ENCODE measurements around the gene NIBAN1.
"Not testable (repeated sequence)": the region's sequence is repeated elsewhere in the genome, so short reads cannot be mapped to it uniquely, and the experiment has no call there.

Gene NIBAN1, protein sequence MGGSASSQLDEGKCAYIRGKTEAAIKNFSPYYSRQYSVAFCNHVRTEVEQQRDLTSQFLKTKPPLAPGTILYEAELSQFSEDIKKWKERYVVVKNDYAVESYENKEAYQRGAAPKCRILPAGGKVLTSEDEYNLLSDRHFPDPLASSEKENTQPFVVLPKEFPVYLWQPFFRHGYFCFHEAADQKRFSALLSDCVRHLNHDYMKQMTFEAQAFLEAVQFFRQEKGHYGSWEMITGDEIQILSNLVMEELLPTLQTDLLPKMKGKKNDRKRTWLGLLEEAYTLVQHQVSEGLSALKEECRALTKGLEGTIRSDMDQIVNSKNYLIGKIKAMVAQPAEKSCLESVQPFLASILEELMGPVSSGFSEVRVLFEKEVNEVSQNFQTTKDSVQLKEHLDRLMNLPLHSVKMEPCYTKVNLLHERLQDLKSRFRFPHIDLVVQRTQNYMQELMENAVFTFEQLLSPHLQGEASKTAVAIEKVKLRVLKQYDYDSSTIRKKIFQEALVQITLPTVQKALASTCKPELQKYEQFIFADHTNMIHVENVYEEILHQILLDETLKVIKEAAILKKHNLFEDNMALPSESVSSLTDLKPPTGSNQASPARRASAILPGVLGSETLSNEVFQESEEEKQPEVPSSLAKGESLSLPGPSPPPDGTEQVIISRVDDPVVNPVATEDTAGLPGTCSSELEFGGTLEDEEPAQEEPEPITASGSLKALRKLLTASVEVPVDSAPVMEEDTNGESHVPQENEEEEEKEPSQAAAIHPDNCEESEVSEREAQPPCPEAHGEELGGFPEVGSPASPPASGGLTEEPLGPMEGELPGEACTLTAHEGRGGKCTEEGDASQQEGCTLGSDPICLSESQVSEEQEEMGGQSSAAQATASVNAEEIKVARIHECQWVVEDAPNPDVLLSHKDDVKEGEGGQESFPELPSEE

DNA sequence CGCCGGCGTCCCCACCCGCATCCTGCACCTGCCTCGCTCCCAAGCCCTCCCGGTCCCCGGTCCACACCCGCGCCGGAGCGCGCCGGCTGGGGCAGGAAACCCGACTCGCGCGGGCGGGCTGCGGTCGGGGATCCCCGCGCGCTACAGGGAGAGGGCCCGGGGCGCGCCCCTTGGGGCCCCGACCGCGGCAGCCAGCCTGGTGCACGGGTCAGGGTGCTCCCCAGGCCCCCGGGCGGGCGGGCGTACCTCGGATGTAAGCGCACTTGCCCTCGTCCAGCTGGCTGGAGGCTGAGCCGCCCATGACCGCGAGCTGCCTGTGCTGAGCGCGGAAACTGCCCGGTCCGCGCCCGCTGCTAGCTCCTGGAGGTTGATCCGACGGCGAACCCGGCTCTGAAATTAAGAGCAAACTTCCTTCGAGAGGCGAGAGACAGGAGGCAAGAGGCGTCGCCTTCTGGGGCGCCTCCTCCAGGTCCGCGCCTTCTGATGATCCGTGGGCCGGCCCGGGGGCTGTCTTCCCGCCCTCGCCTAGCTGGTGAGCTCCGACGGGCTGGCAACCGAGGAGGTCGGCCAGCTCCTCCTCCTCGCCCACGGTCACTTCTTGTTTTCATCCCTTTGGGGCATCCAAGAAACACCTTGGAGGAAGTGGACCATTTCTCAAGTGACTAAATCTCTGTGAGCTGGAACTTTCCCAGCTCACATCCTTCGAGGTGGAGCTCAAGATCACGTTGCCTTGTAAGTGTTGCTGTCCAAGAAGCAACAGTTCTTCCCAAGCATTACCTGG lies at the start of gene NIBAN1:
NIBAN1 (minus strand) TSS at position 453 of the 781 bp plus-strand sequence; CDS start at position 301, 152 bp downstream.
- DNase-seq (ENCODE audit: low read depth), result peak; percentile 51

DNA sequence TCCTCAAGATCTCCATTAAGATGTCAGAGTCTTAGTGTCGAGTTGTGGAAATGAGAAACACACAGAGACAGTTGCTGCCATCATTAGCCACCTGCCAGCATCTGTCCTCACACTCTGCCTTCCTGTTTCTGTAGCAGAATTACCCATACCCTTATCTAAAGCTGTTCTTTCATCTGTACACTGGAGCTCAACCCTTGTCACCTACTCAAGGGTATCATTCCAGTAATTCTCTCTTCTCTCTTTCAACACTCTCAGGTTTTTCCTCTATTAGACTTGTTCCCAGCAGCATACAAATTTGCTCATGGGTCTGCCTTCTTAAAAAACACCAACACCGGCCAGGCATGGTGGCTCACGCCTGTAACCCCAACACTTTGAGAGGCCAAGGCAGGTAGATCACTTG lies 43.7 kb upstream of the NIBAN1 start:
- no peak for DNase-seq (ENCODE audit: low read depth)

DNA sequence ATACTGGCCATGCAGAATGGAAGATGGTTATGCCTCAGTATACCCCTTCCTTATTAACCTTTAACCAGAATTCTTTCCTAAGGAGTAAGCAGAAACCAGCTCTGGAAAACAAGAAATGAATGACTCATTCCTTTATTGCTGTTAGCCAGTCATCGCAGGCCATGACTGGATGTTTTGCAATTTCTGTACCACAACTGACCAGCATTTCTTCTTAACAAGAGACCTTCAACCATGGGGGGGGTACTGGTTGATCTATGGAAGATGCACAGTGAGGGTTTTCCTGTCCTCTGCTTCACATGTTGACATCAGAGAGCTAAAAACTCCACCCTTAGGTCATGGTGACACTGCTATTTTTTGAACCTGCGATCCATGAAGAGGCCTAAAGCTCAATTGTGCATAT lies 43.0 kb upstream of the NIBAN1 start:
- DNase-seq (ENCODE audit: low read depth), result no peak

DNA sequence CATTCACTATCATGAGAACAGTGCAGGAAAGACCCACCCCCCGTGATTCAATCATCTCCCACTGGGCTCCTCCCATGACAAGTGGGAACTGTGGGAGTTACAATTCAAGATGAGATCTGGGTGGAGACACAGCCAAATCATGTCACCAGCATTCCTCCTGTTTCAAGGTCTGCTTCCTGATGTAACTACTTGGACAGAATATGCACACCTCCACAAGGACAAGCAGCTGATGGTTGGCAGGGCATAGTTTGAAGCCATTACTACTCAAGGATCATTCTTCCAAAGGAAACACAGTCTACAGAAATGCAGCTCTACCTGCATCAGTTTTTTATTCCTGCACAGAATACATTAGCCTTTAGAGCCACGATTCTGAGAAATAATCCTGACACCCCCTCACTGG lies 42.6 kb upstream of the NIBAN1 start:
- no peak for DNase-seq (ENCODE audit: low read depth)

DNA sequence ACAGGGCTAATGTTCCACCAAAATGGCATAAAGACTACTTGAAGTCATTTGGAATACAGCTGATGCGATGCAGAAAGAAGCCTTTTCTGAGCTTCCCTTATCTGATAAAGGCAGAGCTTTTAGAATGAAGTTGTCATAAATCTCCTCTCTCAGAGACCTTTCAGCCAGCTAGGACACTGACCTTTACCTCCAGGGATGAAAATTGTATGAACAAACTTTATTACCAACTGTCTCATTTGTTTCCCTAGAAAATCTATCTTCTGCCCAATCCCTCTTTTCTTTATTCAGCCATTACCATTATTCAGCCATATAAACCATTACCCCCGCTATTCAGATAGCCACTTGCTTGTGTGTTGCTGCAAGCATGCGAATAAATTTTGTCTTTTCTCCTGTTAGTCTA lies 41.3 kb upstream of the NIBAN1 start:
- no peak for DNase-seq (ENCODE audit: low read depth)

DNA sequence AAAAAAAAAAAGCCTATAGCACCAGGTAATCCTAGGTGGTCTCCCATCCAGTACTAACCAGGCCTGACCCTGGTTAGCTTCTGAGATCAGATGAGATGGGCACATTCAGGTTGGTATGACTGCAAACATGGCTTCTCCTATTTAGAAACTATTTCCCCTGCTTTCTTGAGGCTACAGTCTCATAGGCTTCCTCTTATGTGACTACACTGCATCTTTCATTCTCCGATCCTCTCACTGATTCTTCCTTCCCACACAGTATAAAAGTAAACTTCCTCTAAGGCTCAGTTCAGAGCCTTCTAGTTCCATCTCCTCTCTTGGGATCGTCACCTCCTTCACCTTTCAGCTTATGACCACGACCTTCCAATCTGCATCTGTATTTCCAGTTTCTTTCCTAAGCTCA lies 40.6 kb upstream of the NIBAN1 start:
- DNase-seq (ENCODE audit: low read depth), result no peak

DNA sequence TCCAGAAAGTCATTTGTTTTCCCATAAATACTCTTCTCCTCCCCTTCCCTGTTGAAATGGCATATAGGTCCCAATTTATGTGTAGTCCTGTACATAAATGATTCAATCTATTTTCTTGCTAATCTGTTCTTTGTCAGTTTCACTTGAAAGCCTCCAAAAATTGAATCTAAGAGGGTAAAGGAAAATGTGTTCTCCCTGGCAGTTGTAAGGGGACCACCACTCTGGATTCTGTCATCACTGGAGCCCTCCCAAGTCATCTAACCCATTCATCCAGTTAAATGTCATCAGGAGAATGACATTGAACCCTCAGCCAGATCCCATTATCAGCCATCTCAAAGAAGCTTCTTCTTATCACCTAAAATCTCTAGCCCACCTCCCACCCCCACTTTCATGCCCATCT lies 36.1 kb upstream of the NIBAN1 start:
- no peak for DNase-seq (ENCODE audit: low read depth)

DNA sequence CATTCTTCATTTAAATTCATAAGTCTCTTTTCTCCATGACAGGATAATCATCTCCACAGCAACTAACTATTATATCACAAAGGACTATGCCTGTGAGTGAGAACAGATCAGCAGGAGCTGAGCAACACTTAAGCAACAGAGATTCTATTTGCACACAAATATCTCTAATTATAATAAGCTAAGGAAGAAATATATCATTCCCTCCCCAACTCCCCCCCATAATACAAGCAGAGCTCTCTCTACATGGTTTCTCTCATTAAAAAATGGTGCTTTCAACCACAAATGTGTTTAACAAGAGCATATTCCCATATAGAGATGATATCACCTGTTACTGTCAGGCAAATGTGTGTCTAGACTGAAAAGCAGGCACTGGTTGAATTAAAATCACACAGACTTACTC lies 34.5 kb upstream of the NIBAN1 start:
- no peak for DNase-seq (ENCODE audit: low read depth)

DNA sequence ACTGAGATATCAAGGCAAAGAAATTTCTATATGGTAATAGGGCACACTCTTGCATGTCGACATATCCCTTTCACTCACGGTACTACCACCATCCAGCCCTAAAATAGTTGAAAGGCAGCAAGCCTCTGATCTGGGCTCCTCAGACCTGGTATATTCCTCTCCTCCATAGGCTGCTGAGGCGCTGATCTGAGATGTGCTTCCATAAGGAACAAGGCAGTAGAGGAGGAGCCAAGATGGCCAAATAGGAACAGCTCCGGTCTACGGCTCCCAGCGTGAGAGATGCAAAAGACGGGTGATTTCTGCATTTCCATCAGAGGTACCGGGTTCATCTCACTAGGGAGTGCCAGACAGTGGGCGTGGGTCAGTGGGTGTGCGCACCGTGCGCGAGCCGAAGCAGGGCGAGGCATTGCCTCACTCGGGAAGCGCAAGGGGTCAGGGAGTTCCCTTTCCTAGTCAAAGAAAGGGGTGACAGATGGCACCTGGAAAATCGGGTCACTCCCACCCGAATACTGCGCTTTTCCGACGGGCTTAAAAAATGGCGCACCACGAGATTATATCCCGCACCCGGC lies 27.1 kb upstream of the NIBAN1 start:
- not testable (repeated sequence) for DNase-seq (ENCODE audit: low read depth)

DNA sequence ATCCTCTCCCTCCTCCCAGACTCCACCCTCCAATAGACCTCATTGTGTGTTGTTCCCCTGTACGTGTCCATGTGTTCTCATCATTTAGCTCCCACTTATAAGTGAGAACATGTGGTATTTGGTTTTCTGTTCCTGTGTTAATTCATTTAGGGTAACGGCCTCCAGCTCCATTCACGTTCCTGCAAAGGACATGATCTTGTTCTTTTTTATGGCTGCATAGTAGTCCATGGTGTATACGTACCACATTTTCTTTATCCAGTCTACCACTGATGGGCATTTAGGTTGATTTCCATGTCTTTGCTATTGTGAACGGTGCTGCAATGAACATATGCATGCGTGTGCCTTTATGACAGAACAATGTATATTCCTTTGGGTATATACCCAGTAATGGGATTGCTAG lies 25.7 kb upstream of the NIBAN1 start:
- DNase-seq (ENCODE audit: low read depth), result not testable (repeated sequence)

DNA sequence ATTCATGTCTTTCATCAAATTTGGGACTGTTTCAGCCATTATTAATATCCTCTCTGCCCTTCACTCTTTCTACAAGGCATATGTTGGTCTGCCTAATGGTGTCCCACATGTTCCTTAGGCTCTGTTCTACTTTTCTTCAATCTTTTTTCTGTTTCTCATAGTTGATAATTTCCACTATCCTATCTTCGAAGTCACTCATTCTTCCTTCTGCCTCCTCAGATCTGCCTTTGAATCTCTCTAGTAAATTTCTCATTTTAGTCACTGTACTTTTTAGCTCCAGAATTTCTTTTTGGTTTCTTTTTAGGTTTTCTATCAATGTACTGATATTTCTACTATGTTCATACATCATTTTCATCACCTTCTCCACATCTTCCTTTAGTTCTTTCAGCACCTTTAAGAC lies 20.0 kb upstream of the NIBAN1 start:
- no peak for DNase-seq (ENCODE audit: low read depth)

DNA sequence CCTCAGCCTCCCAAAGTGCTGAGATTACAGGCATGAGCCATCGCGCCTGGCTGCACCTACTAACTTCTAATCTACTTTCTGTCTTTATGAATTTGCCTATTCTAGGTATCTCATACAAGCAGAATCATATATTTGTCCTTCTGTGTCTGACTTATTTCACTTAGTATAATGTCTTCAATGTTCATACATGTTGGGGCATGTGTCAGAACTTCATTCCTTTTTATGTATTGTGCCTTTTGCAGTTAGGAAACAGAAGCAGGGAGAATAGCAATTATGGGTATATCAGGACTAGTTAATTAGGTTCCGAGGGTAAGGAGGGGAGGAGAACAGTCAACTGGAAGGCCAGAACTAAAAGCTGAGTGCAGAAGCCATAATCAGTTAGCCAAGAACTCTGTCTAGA lies 18.0 kb upstream of the NIBAN1 start:
- DNase-seq (ENCODE audit: low read depth), result no peak

DNA sequence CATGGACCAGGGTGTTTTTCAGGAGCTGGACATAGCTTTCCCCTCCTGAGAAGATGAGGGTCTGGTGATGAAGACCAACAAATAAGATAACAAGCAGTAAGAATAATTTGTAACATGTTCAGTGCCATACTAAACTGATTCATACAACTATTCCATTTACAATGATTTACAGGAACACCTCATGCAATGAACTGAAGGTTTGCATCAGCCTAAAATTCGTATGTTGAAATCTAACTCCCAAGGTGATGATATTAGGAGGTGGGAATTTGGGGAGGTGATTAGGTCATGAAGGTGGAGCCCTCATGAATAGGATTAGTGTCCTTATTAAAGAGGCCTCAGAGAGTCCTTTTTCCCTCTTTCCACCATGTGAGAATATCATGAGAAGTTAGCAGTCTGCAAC lies 15.9 kb upstream of the NIBAN1 start:
- DNase-seq (ENCODE audit: low read depth), result no peak

DNA sequence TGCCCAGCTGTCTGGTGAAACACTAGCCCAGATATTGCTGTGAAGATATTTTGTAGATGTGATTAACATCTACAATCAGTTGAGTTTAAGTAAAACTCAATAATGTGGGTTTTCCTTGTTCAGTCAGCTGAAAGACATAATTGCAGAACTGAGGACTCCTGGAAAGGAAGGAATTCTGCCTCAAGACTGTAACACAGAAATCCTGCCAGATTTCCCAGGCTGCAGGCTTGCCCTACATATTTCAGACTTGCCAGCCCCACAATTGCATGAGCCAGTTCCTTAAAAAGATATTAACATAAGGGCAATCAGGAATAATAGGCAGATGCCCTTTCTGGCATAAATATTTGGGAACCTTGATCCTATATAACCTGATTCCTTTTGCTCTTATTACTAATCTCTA lies 14.2 kb upstream of the NIBAN1 start:
- no peak for DNase-seq (ENCODE audit: low read depth)

DNA sequence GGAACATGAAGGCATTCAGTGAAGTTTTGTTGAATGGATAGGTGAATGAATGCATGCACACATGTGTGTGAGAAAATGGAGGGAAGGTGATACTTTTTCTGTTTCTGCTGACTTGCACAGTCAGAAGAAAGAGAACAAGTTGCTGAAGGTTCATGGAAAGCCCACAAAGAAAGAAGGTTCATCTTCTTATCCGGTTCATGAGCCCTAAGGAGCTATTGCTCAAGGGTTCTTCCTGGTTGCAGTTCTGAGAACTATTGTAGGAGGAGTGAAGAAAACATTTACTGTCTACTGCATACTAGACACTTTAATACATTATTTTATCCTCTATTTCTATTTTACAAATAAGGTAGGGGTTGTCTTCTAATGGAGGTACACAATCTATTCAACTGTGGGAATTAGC lies 13.4 kb upstream of the NIBAN1 start:
- DNase-seq (ENCODE audit: low read depth), result no peak

DNA sequence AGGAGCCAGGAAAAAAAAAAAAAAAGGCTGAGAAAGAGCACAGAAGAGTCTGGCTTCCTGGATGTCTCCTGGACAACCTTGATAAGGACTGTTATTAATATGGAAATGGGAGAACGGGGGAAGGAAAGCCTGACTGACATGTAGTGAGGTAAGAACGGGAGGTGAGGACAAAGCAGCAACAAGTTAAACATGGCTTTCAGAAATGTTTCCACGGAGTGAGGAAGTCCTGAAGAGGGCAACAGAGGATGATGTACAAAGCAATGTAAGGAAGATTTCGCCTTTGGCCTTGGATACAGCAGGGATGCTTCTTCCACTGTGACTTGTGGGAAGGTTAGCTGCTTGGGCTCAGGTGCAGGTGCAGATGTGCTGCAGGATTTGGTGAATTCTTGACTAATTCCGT lies 11.9 kb upstream of the NIBAN1 start:
- no peak for DNase-seq (ENCODE audit: low read depth)

DNA sequence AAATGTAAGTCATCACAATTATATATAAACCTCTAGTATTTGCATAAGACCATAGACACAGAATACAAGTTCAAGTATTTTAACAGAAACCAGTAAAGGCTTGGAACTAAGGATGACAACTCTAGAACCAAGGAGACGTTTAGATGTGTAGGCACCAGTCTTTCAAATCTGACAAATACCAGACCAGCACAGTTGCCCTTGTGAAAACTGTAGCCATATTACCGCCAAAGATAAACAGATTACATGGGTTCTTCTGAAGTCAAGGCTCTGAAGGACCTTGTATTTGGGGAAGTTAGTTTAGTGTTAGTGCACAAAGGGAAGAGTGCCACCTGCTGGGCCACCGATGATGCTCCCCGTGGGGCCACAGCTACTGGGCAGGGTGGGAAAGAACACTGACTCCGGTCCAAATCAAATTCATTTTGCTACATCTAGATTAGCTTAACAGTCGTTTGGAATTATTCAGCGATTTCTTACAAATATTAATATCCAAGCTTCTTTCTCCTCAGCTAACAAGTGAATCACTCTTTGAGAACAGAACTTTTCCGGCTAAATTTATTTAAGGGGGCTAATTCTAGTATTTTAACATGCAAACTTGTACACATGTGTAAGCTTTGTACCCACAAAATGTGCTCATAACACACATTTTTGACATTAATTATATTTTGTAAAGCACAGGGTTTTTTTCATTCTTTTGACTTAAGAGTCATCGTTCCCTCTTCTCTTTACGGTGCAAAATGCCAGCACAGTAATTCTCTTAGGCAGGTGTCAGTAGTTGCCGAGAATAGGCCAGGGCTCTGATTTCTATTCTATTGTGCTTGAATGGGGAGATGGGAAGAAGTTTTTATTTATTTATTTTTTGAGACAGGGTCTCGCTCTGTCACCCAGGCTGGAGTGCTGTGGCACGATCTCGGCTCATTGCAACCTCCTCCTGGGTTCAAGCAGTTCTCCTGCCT lies 8.0 kb upstream of the NIBAN1 start:
- peak; percentile 58 for DNase-seq (ENCODE audit: low read depth)

DNA sequence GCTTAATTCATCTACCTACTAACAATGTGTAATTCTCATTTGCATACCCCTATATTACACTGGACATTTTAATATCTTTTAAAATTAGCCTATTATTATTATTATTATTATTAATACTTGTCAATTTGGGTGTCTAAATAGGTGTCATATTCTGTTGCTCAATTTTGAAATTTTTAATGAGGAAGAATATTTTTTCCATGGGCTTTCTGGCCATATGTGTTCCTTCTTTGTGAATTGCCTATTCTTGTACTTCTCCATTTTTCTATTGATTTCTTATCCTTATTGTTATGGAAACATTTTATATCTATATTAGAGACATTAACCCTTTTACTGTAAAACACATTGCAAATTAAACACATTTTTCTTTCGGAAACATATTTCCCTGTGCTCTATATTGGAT lies 6.4 kb upstream of the NIBAN1 start:
- no peak for DNase-seq (ENCODE audit: low read depth)

DNA sequence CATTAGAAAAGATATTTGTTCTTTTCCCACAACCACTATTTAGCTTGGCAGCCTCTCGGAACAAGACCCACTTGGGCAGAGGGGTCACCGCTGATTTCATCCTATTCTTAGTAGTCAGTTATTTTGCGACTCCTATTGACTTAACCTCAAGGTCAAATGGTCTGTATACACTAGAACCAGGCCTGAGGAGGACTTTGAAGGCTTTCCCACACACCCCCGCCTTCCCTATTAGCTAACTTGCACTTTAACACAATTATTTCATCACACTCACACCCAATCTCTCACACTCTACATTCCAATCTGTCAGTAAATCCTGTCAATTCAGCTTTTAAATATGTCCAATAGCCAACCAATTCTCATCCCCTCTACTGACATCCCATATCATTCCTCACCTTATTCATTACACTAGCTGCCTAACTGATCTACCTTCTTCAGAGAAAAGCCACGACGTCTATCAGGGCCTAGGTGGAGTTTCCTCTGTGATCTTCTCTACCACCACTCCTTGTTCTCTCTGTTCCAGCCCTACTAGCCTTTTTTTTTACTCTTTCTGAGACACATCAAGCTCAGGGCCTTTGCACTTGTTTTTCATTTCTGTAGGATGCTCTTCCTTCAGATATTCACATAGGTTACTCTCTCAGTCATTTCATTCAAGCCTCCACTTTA lies 1.0 kb upstream of the NIBAN1 start:
- DNase-seq (ENCODE audit: low read depth), result no peak

DNA sequence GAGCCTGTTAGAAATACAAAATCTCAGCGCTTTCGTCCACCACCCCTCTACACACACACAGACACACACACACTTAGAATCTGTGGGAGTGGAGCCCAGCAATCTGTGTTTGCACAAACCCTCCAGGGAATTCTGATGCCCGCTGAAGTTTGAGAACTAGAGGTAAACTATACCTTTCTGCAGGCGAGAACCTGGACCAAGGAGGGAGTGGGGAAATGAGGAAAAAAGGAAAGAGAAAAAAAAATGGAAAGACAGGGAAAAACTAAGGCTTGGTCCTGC lies 468 bp upstream of the NIBAN1 start:
- DNase-seq (ENCODE audit: low read depth), result no peak

All from activated T-cell treated with anti-CD3 and anti-CD28 coated beads for 24 hours (primary cell).